DOHH2 (cell line): ENCODE results near the gene FBLN2.

Source experiments
- H3F3A ChIP-seq: fragments of 200-600 bp; sonication (generic), shearing (Covaris generic); 2 replicates; pipeline ENCODE4 v1.6.0; 2016; ENCODE audit warnings: antibody characterized with exemption, mild to moderate bottlenecking; ENCODE audit not compliant: control insufficient read depth, insufficient read depth
- H3K27ac ChIP-seq: fragments of 200-600 bp; sonication (generic); 2 replicates; pipeline ENCODE4 v1.5.1; 2014; ENCODE audit warnings: low read depth, mild to moderate bottlenecking, low read length, moderate library complexity
- H3K27me3 ChIP-seq: fragments of 200-600 bp; sonication (generic); 2 replicates; pipeline ENCODE4 v1.6.1; 2014; ENCODE audit warnings: mild to moderate bottlenecking, low read length, mixed read lengths; ENCODE audit not compliant: control insufficient read depth
- H3K36me3 ChIP-seq: fragments of 200-600 bp; sonication (generic); 2 replicates; pipeline ENCODE4 v1.6.1; 2014; ENCODE audit warnings: mild to moderate bottlenecking, low read length, moderate library complexity, mixed read lengths; ENCODE audit not compliant: control insufficient read depth
- H3K4me1 ChIP-seq: fragments of 200-600 bp; sonication (generic); 2 replicates; pipeline ENCODE4 v1.6.1; 2014; ENCODE audit warnings: mild to moderate bottlenecking, low read length, mixed read lengths; ENCODE audit not compliant: control insufficient read depth
- H3K4me2 ChIP-seq: fragments of 200-600 bp; sonication (generic); 2 replicates; pipeline ENCODE4 v1.6.0; 2014; ENCODE audit warnings: mild to moderate bottlenecking, low read length, moderate library complexity
- H3K4me3 ChIP-seq: fragments of 200-600 bp; sonication (generic); 2 replicates; pipeline ENCODE4 v1.5.1; 2014; ENCODE audit warnings: mild to moderate bottlenecking, low read length, mixed read lengths
- H3K79me2 ChIP-seq: fragments of 200-600 bp; sonication (generic); 2 replicates; pipeline ENCODE4 v1.6.1; 2014; ENCODE audit warnings: mild to moderate bottlenecking, low read length, mixed read lengths; ENCODE audit not compliant: control insufficient read depth
- H3K9me2 ChIP-seq: fragments of 200-600 bp; sonication (generic); replicated peaks from 2 replicates; pipeline ENCODE4 v1.6.1; 2014; ENCODE audit warnings: mild to moderate bottlenecking, low read length, mixed read lengths; ENCODE audit not compliant: control insufficient read depth
- H3K9me3 ChIP-seq: fragments of 200-600 bp; sonication (generic); 2 replicates; pipeline ENCODE4 v1.6.1; 2014; ENCODE audit warnings: antibody characterized with exemption, low read length, mixed read lengths; ENCODE audit not compliant: control insufficient read depth, insufficient read depth
- H4K20me1 ChIP-seq: fragments of 200-600 bp; sonication (generic); 2 replicates; pipeline ENCODE4 v1.6.0; 2014; ENCODE audit warnings: low read depth, mild to moderate bottlenecking, antibody characterized with exemption, low read length, moderate library complexity; ENCODE audit not compliant: control insufficient read depth, insufficient read depth
- EZH2phosphoT487 ChIP-seq: fragments of 200-600 bp; sonication (generic); IDR thresholded peaks from 2 replicates; pipeline ENCODE4 v1.6.1; 2017; ENCODE audit warnings: borderline replicate concordance, mild to moderate bottlenecking, antibody characterized with exemption, low read length, moderate library complexity, mixed read lengths
- TF ChIP-seq, protein P1 (sequence below): fragments of 200-600 bp; sonication (generic); IDR thresholded peaks from one replicate; pipeline ENCODE4 v1.5.1; 2014; ENCODE audit warnings: antibody characterized with exemption, mild to moderate bottlenecking, low read depth, low read length; ENCODE audit not compliant: poor library complexity, severe bottlenecking

The FBLN2 gene

DNA sequence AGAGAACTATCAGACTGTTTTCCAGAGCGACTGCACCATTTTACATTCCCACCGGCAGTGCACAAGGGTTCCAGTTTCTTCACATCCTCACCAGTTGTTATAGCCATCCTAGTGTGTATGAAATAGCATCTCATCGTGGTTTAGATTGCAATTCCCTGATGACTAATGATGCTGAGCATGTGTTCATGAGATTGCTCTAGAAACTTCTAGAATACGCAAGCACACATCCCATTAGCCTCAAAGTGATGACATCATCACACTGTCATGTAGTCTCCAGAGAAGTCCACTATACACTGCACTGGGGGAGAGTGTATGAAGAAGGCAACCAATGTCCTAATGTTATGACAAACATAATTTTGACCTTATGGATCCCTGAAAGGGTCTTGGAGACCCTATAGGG lies 30.1 kb downstream of the FBLN2 start:
- H4K20me1 ChIP-seq, result no peaks in the 10 kb centered on the region

DNA sequence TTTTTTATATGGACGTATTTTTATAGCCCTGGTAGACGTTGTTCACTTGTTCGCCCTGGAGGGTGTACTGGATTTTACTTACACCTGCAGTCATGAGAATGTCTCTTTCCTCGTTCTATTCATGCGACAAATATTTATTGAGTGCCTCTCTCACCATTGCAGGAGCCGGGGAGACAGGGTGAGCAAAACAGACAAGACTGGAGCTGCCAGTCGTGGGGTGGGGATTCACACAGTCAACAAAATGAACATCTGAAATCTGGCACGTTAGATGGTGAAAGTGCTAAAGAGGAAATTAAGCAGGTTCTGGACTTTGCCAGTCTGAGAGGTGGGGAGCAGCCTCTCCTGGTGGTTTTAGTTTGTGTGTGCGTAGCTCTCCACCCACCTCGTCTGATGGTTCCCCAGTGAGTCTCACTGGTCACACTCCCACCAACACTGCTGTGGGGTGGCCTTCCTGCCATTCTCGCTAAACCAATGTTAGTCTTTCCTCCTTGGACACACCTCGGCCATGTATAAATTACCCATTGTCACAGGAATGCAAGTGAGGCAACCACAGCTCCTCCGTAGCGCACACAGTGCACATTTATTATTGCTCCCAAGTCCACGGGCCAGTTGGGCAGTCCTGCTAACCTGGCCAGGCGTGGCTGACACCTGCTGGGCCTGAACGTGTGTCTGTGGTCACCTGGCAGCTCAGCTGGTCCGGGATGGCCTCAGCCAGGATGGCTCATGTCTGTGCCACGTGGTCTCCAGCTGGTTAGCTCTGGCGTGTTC lies 31.5 kb downstream of the FBLN2 start:
- TF ChIP-seq, protein P1, sequence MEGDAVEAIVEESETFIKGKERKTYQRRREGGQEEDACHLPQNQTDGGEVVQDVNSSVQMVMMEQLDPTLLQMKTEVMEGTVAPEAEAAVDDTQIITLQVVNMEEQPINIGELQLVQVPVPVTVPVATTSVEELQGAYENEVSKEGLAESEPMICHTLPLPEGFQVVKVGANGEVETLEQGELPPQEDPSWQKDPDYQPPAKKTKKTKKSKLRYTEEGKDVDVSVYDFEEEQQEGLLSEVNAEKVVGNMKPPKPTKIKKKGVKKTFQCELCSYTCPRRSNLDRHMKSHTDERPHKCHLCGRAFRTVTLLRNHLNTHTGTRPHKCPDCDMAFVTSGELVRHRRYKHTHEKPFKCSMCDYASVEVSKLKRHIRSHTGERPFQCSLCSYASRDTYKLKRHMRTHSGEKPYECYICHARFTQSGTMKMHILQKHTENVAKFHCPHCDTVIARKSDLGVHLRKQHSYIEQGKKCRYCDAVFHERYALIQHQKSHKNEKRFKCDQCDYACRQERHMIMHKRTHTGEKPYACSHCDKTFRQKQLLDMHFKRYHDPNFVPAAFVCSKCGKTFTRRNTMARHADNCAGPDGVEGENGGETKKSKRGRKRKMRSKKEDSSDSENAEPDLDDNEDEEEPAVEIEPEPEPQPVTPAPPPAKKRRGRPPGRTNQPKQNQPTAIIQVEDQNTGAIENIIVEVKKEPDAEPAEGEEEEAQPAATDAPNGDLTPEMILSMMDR, result no peak
- no peak for TF ChIP-seq EZH2phosphoT487
- H3K4me1 ChIP-seq, result no peaks in the 10 kb centered on the region
- no peaks in the 10 kb centered on the region for H3K27me3 ChIP-seq
- no peaks in the 10 kb centered on the region for H4K20me1 ChIP-seq
- no peaks in the 10 kb centered on the region for H3K79me2 ChIP-seq
- no peaks in the 10 kb centered on the region for H3K36me3 ChIP-seq
- no peaks in the 10 kb centered on the region for H3K9me3 ChIP-seq
- H3K27ac ChIP-seq, result no peak overlapping the region
- no peak overlapping the region for H3K4me2 ChIP-seq
- H3K9me2 ChIP-seq, result no peaks in the 10 kb centered on the region
- H3K4me3 ChIP-seq, result no peak overlapping the region
- no peaks in the 10 kb centered on the region for H3F3A ChIP-seq

More for the DNA sequence above, 30.1 kb downstream of the FBLN2 start:
- no peak overlapping the region for H3K27ac ChIP-seq
- no peaks in the 10 kb centered on the region for H3K9me3 ChIP-seq
- H3K9me2 ChIP-seq, result no peaks in the 10 kb centered on the region
- H3K4me2 ChIP-seq, result no peak overlapping the region
- no peak overlapping the region for H3K4me3 ChIP-seq
- no peaks in the 10 kb centered on the region for H3K36me3 ChIP-seq
- no peaks in the 10 kb centered on the region for H3K79me2 ChIP-seq
- H3K4me1 ChIP-seq, result no peaks in the 10 kb centered on the region
- no peaks in the 10 kb centered on the region for H3K27me3 ChIP-seq
- H3F3A ChIP-seq, result no peaks in the 10 kb centered on the region
- TF ChIP-seq, protein P1, result no peak
- no peak for TF ChIP-seq EZH2phosphoT487

DNA sequence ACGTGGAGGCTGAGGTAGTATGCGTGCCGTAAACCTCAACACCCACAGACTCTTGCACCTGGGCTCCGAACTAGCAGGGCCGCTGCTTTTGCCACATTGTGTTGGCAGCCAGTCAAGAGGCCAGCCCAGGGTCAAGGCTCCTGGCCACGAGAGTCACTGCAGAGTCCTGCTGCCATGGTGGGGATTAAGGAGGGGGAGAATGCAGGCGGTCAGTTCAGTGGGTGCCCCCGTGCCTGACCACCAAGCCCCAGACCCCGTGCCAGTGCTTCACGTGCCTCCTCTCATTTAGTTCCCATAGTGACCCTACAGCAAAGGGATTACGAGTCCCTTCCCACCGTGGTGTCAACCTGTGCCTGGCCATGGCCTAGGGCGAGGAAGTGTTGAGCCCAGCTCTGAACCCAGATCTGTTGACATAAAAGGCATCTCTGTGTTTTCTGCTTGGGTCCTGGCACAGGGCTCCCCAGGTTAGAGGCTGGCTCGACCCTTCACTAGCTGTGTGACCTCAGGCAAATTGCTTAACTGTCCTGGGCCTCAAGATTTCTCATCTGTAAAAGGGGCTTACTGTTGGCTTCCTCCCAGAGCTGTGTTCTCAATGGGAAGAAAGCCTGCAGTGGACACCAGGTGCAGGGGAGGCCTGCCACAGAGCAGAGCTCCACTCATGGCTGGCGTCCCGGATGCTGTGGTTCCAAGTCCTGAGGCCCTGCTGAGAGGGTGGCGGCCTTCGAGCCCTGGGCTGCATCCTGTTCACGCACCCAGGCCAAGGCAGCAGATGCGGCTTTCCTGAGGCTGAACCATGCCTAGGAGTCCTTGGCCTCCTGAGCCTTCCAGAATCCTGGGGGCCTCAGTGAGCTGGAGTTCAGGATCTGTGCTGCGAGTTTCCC lies 32.8 kb downstream of the FBLN2 start:
- no peaks in the 10 kb centered on the region for H3K27me3 ChIP-seq
- no peaks in the 10 kb centered on the region for H3F3A ChIP-seq
- no peaks in the 10 kb centered on the region for H3K9me2 ChIP-seq
- no peaks in the 10 kb centered on the region for H3K9me3 ChIP-seq
- no peaks in the 10 kb centered on the region for H3K4me1 ChIP-seq
- no peak for TF ChIP-seq EZH2phosphoT487
- TF ChIP-seq, protein P1, result no peak
- no peaks in the 10 kb centered on the region for H3K36me3 ChIP-seq
- no peak overlapping the region for H3K27ac ChIP-seq
- H4K20me1 ChIP-seq, result no peaks in the 10 kb centered on the region
- H3K79me2 ChIP-seq, result no peaks in the 10 kb centered on the region
- no peak overlapping the region for H3K4me3 ChIP-seq
- H3K4me2 ChIP-seq, result no peak overlapping the region
